Right lobe of liver (tissue), 4 donors: ENCODE results near the gene CNIH3.

Source experiments
- CTCF ChIP-seq, 4 donors: fragments of 200-600 bp in 3 of 4; fragments of 450-650 bp in 1 of 4; IDR thresholded peaks; one replicate each; pipeline versions ENCODE4 v1.5.1 to v1.8.0; 2016 to 2022; ENCODE audit warnings: antibody characterized with exemption in 4 of 4, mild to moderate bottlenecking in 2 of 4
- POLR2A ChIP-seq: fragments of 450-650 bp; IDR thresholded peaks from one replicate; pipeline ENCODE4 v1.6.1; 2017; ENCODE audit warnings: antibody characterized with exemption, mild to moderate bottlenecking
- donor health status: DM: no; HTN: no; CAD: no.
- donor health status: DM: no; HTN: no; CAD: no.
- donor health status: DM: no; HTN: yes; CAD: no.

- TF ChIP-seq POLR2A, result no peak
- TF ChIP-seq CTCF (IDR thresholded peaks at IDR 0.05), result no peak
Measured at GRCh38 chr1:224640018-224640417, 23.9 kb downstream of the CNIH3 start.
